GM13976 (cell line): ENCODE measurements around the gene MINDY3.
"Not testable (repeated sequence)": the region's sequence is repeated elsewhere in the genome, so short reads cannot be mapped to it uniquely, and the experiment has no call there.

Experiments used
- DNase-seq: peaks from one replicate; pipeline ENCODE4 v3.0.0; 2012; ENCODE audit warnings: low spot score
- CTCF ChIP-seq: IDR thresholded peaks from 2 replicates; pipeline ENCODE4 v1.5.1; 2012; ENCODE audit warnings: borderline replicate concordance, mild to moderate bottlenecking; ENCODE audit not compliant: insufficient read depth; ENCODE audit errors: extremely low read depth, missing control alignments, control extremely low read depth
- in situ Hi-C: fragments of 300-500 bp; cut with MboI; formaldehyde crosslinking; loops from one replicate; pipeline ENCODE4 v1.12.0; 2022; ENCODE audit warnings: low sequenced_read_pairs, mixed read lengths, inconsistent platforms; ENCODE audit not compliant: unreplicated experiment

MINDY3 gene

GRCh38 chr10:15764892-15765454, 95.3 kb downstream of the MINDY3 start:
- in situ Hi-C loops: no loop called here
- no peak for TF ChIP-seq CTCF
- DNase-seq: no peak

GRCh38 chr10:15763006-15763405, 97.3 kb downstream of the MINDY3 start:
- in situ Hi-C loops: no loop called here
- no peak for TF ChIP-seq CTCF
- DNase-seq: no peak

DNA sequence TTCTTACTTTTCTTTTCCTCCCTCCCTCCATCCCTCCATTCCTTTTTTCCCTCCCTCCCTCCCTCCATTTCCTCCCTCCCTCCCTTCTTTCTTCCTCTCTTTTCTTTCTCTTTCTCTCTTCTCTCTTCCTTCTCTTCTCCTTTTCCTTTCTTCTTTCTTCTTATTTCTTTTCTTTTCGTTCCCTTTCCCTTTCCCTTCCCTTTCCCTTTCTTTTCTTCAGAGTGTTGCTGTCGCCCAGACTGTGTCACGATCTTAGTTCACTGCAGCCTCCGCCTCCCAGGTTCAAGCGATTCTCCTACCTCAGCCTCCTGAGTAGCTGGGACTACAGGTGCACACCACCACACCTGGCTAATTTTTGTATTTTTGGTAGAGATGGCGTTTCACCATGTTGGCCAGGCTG, 98.1 kb downstream of the MINDY3 start:
- DNase-seq, in situ Hi-C loops: not testable (repeated sequence)

GRCh38 chr10:15761224-15761623, 99.1 kb downstream of the MINDY3 start:
- DNase-seq, in situ Hi-C loops: not testable (repeated sequence)

GRCh38 chr10:15760681-15761080, 99.6 kb downstream of the MINDY3 start:
- TF ChIP-seq CTCF: no peak
- in situ Hi-C loops: no loop called here
- no peak for DNase-seq

GRCh38 chr10:15759265-15759664, 101.0 kb downstream of the MINDY3 start:
- in situ Hi-C loops: no loop called here
- DNase-seq: no peak

GRCh38 chr10:15758618-15759017, 101.7 kb downstream of the MINDY3 start:
- no peak for TF ChIP-seq CTCF
- in situ Hi-C loops: no loop called here
- no peak for DNase-seq

More at GRCh38 chr10:15759265-15759664, 101.0 kb downstream of the MINDY3 start:
- no peak for TF ChIP-seq CTCF

DNA sequence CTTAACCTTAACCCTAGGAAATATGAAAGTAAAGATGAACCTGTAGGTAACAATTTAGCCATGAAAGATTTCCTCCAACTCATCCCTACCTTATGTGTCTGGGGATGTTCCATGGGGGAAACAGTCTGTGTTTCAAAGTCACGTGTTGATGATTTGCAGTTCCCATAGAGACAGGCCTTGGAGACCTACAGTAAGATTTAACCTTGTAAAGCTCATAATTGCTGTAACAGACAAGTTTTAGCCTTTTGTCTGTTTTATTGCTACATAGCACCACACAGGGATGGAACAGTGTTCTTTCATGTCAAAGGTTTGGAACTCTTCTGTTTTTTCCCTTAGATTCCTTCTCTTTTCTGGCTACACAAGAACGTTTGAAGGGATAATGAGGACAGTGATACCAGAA, 105.4 kb downstream of the MINDY3 start:
- in situ Hi-C loops: no loop called here

More for the DNA sequence above, 105.4 kb downstream of the MINDY3 start:
- DNase-seq: no peak
- TF ChIP-seq CTCF: no peak
